Left ventricle myocardium inferior (tissue), 1 donor: ENCODE data around the gene CCDC50. TPM values are rescaled to one million over a fixed set of nuclear protein-coding genes. Genes with fewer than 3 reads are reported as not detected.

Source experiments
- DNase-seq: peaks from one replicate; pipeline ENCODE4 v3.0.0-alpha.2; 2020
- H3K27ac ChIP-seq: fragments of 200-600 bp; replicated peaks from 2 replicates; pipeline ENCODE4 v1.8.0; 2021
- H3K27me3 ChIP-seq: fragments of 200-600 bp; 2 replicates; pipeline ENCODE4 v1.8.0; 2021; ENCODE audit warnings: low read depth
- H3K36me3 ChIP-seq: fragments of 200-600 bp; 2 replicates; pipeline ENCODE4 v1.8.0; 2021
- H3K4me1 ChIP-seq: fragments of 200-600 bp; 2 replicates; pipeline ENCODE4 v1.8.0; 2021
- H3K4me3 ChIP-seq: fragments of 200-600 bp; 2 replicates; pipeline ENCODE4 v1.8.0; 2021; ENCODE audit warnings: mild to moderate bottlenecking, moderate library complexity
- H3K9me3 ChIP-seq: fragments of 200-600 bp; replicated peaks from 2 replicates; pipeline ENCODE4 v1.8.0; 2021
- intact Hi-C: fragments of 100-400 bp; cut with micrococcal nuclease; formaldehyde crosslinking; loops from one replicate; pipeline ENCODE4 v1.11.0; 2022
- total RNA-seq: library from RNA; stranded (reverse); fragmentation: NEBNext Ultra II Directional; extraction: Animal tissue kit (Norgen Biotek cat#: 25700); gene quantifications from one replicate; pipeline ENCODE4 v1.2.1, GENCODE V29; 2021
- TF ChIP-seq, protein P1 (sequence below): fragments of 200-600 bp; IDR thresholded peaks from 2 replicates; pipeline ENCODE4 v1.8.0; 2021; ENCODE audit warnings: antibody characterized with exemption, mild to moderate bottlenecking, borderline replicate concordance
- donor health status: DM: no; HTN: yes; CAD: no; lungs with severe emphysema.

The CCDC50 gene
- total RNA-seq, 1 donor from 2014 or later, result 52.1 TPM

DNA sequence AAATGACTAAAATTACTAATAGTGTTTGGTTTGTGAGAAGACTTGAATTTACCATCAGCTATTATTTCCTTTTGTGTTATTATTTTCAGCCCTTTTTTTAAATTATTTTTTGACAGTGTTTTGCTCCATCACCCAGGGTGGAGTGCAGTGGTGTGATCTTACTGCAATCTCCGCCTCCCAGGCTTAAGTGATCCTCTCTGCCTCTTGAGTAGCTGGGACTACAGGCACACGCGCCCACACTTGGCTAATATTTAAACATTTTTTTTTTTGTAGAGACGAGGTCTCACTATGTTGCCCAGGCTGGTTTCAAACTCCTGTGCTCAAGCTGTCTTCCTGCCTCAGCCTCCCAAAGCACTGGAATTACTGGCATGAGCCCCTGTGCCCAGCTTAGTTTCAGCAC is 32.8 kb downstream of the CCDC50 start:
- TF ChIP-seq, protein P1, sequence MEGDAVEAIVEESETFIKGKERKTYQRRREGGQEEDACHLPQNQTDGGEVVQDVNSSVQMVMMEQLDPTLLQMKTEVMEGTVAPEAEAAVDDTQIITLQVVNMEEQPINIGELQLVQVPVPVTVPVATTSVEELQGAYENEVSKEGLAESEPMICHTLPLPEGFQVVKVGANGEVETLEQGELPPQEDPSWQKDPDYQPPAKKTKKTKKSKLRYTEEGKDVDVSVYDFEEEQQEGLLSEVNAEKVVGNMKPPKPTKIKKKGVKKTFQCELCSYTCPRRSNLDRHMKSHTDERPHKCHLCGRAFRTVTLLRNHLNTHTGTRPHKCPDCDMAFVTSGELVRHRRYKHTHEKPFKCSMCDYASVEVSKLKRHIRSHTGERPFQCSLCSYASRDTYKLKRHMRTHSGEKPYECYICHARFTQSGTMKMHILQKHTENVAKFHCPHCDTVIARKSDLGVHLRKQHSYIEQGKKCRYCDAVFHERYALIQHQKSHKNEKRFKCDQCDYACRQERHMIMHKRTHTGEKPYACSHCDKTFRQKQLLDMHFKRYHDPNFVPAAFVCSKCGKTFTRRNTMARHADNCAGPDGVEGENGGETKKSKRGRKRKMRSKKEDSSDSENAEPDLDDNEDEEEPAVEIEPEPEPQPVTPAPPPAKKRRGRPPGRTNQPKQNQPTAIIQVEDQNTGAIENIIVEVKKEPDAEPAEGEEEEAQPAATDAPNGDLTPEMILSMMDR, result no peak
- Histone ChIP-seq H3K4me1 (peaks cover 58% of the 10 kb centered on the region), H3K9me3 (no peaks in the 10 kb centered on the region), H3K27ac (no peak overlapping the region), H3K27me3 (no peaks in the 10 kb centered on the region), H3K36me3 (peaks cover 71% of the 10 kb centered on the region), H3K4me3 (no peak overlapping the region)
- DNase-seq, result no peak
- intact Hi-C loops, result no loop called here

GRCh38 chr3:191362524-191363090 is 33.4 kb downstream of the CCDC50 start:
- TF ChIP-seq, protein P1, result no peak
- H3K4me3 ChIP-seq, result no peak overlapping the region
- DNase-seq, result no peak
- H3K27me3 ChIP-seq, result no peaks in the 10 kb centered on the region
- intact Hi-C loops, result no loop called here
- no peak overlapping the region for H3K27ac ChIP-seq
- H3K4me1 ChIP-seq, result peaks cover 58% of the 10 kb centered on the region
- peaks cover 74% of the 10 kb centered on the region for H3K36me3 ChIP-seq
- no peaks in the 10 kb centered on the region for H3K9me3 ChIP-seq

- DNase-seq, result no peak
- intact Hi-C loops, result no loop called here
- peaks cover 52% of the 10 kb centered on the region for H3K4me1 ChIP-seq
- H3K36me3 ChIP-seq, result peaks cover 69% of the 10 kb centered on the region
- TF ChIP-seq, protein P1, result no peak
- H3K4me3 ChIP-seq, result no peak overlapping the region
- H3K9me3 ChIP-seq, result no peaks in the 10 kb centered on the region
- no peak overlapping the region for H3K27ac ChIP-seq
- no peaks in the 10 kb centered on the region for H3K27me3 ChIP-seq
Observed at GRCh38 chr3:191363221-191363620, 34.0 kb downstream of the CCDC50 start.

DNA sequence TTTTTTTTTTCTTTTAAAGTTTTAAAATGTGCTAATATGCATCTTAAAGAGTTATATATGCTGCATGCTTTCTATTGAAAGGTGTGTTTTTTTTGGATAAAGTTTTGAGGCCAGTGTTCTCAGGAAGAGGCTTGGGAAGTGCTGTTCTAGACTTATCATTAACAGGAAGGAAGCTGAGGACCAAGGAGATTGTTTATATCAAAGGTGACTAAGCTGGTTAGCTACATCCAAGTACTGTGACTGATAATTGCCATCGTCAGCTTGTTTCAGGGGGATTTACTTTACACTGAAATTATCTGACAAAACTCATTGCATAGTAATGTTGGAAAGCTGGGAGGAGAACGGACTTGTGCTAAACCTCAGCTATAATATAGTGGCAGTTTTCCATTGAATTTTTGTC is 37.5 kb downstream of the CCDC50 start:
- TF ChIP-seq, protein P1, result no peak
- no peak for DNase-seq
- Histone ChIP-seq H3K27me3 (no peaks in the 10 kb centered on the region), H3K27ac (peak overlapping the region; percentile 61), H3K4me1 (peaks cover 40% of the 10 kb centered on the region), H3K9me3 (no peaks in the 10 kb centered on the region), H3K36me3 (peaks cover 66% of the 10 kb centered on the region), H3K4me3 (no peak overlapping the region)
- intact Hi-C loops, result no loop called here

DNA sequence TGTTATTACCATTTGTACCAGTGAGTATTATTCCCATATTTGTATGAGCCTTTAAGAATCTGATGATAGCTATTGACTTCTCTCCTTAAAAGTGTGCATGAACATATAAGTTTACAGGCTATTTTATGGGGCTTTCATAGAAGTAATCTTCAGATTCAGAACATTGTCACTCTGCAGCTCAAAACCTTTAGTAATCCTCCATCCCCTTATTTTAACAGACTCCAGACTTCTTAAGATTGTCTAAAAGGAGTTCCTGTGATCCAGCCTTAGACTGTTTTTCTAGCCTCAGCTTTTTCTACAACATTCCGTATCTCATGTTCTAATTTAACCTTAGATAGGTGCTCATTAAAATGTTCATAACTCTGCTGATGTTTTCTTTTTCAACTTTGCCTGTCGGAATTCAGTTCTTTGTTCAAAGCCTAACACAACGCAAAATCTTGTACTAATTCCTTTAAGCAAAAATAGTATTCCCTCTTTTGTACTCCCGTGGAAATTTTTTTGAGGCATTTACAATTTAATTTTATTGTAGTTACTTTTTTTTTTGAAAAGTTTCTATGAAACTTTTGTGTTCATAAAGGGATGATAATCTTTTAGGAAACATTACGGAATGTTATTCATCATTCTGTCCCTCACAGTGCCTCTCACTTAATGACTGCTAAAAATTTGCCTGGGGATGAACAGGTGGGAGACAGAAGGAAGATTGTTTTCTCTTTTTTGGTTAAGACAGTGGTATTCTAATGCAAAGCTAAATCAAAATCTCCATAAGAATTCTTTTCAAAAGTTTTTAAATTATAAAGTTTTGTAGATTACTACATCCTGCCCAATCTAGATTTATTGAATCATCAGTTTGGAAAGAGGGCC is 39.8 kb downstream of the CCDC50 start:
- peaks cover 41% of the 10 kb centered on the region for H3K4me1 ChIP-seq
- no peaks in the 10 kb centered on the region for H3K27me3 ChIP-seq
- H3K4me3 ChIP-seq, result no peak overlapping the region
- no peaks in the 10 kb centered on the region for H3K9me3 ChIP-seq
- peaks cover 44% of the 10 kb centered on the region for H3K36me3 ChIP-seq
- peak overlapping the region; percentile 42 for H3K27ac ChIP-seq
- TF ChIP-seq, protein P1, result no peak
- intact Hi-C loops, result no loop called here
- no peak for DNase-seq
